HG03439 (cell line): ENCODE results near the gene SYNDIG1L.

Source experiments
- ATAC-seq: cut with Tn5 transposase; IDR thresholded peaks from one replicate; pipeline ENCODE4 v1.9.1; 2021; ENCODE audit warnings: mild to moderate bottlenecking, moderate library complexity; ENCODE audit not compliant: unreplicated experiment

Gene SYNDIG1L

GRCh38 chr14:74429991-74430390 is 4.0 kb upstream of the SYNDIG1L start:
- ATAC-seq = no peak

DNA sequence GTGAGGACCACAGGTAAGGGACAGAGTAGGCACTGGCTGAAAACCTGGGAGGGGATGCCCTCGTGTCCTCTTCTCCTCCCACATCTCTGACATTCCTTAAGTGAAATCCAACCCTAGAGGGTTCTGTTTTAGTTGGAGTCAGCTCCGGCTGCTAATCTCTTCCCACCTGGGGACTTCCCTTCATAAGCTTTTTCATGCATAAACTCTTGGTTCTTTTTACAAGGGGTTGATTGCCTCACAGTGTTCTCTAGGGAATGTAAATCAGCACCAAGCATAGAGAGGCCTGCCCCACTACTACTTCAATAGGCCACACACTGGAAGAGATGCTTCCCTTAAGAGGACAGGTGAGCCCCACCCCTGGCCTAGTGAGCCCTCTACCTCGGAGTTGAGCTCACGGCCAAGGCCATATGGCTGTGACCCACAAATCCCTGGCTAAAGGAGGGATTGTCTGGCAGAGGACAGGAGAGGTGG is 3.2 kb upstream of the SYNDIG1L start:
- no peak for ATAC-seq

- no peak for ATAC-seq
These were observed 1.6 kb upstream of the SYNDIG1L start for GRCh38 chr14:74427651-74428050.

GRCh38 chr14:74425525-74426201 is 347 bp downstream of the SYNDIG1L start:
- ATAC-seq = no peak

GRCh38 chr14:74424606-74425005 is 1.4 kb downstream of the SYNDIG1L start:
- ATAC-seq = no peak

GRCh38 chr14:74423246-74423645 is 2.8 kb downstream of the SYNDIG1L start:
- ATAC-seq = no peak

DNA sequence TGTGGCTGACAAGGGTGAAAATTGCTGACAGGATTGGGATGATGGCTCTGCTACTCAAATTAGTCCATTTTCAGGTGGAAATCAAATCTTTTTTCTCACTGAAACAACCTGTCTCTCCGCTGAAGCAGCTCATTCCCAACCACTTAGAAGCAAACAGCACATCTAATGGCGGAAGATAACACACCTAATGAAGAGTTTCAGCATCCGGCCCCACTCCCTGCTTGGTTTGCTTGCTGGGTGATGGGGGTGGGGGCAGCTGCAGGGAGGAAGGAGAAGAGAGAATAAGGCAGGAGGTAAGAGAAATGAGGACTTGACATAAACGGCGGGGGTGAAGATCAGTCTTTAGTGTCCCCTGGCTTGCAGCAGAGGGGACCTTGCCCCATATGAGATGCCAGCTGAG is 4.0 kb downstream of the SYNDIG1L start:
- no peak for ATAC-seq

GRCh38 chr14:74419086-74419485 is 6.9 kb downstream of the SYNDIG1L start:
- no peak for ATAC-seq

DNA sequence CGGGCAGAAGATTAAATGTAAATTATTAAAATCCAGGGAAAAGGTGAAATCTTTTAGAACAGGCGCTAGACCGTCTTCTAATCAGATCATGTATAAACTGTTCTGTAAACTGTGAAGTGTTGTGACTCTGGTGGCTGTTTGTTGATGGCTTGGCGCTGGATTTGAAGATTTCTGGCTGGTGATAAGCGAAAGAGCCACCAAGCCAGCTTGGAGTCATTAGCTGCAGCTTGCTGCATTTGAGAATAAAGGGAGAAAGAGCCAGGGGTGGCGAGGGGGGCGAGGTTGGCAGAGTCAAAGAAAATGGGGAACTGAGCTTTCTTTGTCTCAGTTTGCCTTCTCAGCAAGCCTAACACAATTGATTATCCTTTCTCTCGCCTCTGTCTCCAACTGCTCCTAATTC is 8.0 kb downstream of the SYNDIG1L start:
- no peak for ATAC-seq

- ATAC-seq = no peak
These were observed 8.4 kb downstream of the SYNDIG1L start for GRCh38 chr14:74417611-74418010.

GRCh38 chr14:74417201-74417600 is 8.8 kb downstream of the SYNDIG1L start:
- no peak for ATAC-seq

GRCh38 chr14:74415115-74415437 is 10.9 kb downstream of the SYNDIG1L start:
- no peak for ATAC-seq

DNA sequence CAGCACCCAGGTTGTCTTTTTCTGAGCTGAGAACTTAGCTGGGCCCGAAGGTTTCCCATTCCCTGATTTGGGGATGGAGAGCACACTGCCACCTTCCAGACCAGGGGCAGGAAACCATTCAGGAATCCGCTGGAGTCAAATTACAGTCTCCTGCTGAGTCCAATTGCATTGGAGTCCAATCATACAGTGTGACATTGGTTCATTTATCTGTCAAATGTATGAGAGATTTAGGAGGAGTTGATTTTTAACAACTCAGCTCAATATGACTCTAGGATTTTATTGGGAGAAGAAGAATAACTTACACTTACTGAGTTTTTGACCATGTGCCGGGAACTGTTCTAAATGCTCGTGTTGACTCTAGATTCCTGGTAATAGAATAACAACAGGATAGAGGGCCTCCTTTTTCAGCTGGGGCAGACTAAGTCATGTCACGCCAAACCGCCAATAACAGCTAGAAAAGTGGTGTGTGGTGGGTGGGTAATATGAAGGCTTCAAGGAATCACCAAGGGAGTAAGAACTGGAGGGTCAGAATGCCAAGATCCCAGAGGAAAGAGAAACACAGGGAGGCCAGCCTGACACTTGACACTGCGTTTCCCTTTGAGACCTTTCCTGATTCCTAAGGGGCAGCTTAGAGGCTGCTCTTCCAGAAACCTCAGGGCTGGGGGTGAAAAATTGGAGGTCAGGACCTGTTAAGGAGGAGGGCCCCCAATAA is 11.5 kb downstream of the SYNDIG1L start:
- no peak for ATAC-seq

GRCh38 chr14:74413627-74414026 is 12.4 kb downstream of the SYNDIG1L start:
- ATAC-seq = no peak

DNA sequence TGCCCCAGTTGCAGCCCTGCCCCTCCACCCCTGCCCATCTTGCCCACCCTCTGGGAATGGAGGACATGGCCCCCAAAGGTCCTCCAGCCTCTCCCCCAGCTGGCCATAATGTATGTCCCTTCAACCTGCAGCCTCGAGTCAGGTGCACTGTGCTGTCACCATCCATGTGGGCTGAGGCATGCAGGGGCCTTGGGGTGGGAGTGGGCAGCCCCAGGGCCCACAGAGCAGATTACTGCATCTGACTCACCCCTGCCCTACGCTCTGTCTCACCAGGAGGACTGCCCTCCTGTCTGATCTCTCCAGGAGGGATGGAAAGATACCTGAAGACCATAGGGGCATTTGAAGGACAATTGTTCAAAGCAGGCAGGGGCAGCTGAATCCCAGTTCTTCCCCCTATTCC is 13.3 kb downstream of the SYNDIG1L start:
- ATAC-seq = no peak

GRCh38 chr14:74411671-74412070 is 14.3 kb downstream of the SYNDIG1L start:
- ATAC-seq = no peak

DNA sequence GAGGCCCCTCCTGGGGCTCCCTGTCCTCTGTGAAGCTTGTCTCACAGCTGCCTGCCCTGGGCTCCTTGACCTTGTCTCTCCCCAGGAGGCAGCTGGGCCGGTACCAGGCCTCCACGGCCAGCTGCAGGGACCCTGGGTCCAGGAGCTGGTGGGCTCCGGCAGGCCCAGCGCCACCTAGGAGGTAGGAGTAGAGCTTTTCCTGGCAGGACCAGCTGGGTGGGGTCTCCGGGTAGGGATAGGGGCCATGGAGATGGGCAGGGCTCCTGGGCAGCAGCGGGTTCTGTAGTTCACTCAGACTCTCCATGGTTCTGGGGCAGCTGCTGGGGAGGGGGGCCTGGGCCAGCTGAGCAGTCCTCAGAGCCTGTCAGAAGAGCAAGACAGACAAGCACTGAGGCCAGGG is 16.6 kb downstream of the SYNDIG1L start:
- ATAC-seq = no peak

DNA sequence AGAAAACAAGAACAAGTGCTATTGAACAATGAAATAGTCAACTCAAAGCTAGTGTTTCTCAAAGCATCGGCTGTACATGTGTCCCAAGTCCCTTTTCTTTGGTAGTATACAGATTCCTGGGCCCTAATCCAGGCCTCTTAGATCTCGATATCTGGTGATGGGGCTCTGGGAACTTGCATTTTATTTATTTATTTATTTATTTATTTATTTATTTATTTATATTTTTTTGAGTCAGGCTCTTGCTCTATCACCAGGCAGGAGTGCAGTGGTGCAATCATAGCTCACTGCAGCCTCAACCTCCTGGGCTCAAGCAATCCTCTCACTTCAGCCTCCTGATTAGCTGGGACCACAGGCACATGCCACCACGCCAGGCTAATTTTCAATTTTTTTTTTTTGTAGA is 17.1 kb downstream of the SYNDIG1L start:
- ATAC-seq = no peak

- ATAC-seq = no peak
These were observed 18.2 kb downstream of the SYNDIG1L start for GRCh38 chr14:74407801-74408154.

DNA sequence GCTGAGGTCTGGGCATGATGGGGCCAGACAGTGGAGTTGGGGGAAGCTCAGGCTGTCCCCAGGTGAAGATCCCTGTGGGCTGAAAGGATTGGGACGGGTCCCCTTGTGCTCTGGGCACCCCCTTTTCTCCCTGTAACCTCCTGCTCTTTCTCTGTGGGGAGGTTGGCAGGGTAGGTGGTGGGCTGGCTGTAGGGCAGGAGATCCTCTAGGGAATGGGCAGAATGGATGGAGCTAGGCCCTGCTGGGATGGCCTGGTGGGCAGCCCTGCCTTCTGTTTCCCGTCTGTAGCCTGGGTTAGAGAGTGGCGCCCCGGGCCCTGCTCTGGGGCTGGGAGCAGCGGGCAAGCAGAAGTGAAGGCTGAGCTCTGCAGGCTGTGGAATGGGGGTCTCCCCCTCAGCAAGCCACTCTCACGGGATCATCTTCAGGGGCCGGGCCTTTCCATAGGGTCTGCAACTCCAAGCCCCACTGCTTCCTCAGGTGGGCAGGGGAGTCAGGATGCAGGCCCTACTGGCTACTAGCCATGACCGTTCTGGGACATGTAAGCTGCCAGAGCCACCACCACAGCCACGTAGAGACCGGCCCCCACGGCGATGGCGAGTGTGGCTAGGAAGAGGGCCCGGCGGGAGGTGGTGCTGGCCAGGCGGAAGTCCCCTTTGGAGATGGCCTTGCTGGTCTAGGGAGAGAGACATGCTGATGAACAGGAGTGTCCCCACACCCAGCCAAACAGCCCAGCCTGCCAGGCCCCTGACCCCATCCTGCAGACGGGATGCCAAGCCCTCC is 18.8 kb downstream of the SYNDIG1L start:
- ATAC-seq = no peak

DNA sequence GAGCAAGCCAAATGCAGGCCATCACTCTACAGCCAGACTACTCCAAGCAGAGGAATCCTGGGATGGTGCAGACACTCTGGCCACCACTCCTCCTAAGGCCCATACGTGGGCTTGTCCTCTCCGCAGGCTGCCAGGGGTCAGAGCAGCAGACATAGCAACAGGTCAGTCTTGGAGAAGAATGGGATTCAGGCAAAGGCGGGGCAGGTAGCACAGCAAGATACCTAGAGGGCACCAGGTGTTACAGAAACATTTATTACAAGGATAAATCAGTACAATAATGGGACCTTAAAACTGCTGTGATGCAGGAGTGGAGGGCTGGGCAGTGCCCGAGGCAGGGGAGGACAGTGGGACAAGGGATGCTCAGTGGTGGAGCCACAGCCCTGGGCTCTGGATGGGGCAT is 20.3 kb downstream of the SYNDIG1L start:
- ATAC-seq = no peak

DNA sequence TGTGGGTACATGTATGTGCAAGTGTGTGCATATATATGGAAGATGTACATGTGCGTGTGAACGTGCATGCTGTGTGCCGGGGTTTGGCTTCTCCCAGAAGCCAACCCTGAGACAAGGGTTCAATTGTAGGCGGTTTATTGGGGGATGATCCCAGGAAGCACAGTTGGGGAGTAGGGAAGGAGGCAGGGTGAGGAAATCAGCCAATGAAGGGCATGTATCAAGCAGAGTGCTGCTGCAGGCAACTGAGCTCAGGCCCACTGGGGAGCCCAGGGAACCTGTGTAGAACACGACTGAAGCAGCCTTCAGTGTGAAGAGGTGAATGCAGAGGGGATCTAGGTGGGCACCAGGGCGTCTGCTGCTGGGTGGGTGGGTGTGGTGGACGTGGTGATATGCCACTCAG is 21.6 kb downstream of the SYNDIG1L start:
- ATAC-seq = no peak
